Measurements from ENCODE around the gene CABCOCO1.

DNA sequence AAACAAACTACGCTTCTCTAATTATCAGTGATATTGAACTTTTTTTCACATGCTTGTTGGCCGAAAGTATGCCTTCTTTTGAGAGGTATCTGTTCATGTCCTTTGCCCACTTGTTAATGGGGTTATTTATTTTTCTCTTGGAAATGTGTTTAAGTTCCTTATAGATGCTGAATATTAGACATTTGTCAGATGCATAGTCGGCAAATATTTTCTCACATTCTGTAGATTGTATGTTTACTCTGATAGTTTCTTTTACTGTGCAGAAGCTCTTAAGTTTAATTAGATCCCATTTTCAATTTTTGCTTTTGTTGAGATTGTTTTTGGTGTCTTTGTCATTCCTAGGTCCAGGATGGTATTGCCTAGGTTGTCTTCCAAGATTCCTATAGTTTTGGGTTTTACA lies 73.2 kb downstream of the CABCOCO1 start:
- TF ChIP-seq, protein P1, sequence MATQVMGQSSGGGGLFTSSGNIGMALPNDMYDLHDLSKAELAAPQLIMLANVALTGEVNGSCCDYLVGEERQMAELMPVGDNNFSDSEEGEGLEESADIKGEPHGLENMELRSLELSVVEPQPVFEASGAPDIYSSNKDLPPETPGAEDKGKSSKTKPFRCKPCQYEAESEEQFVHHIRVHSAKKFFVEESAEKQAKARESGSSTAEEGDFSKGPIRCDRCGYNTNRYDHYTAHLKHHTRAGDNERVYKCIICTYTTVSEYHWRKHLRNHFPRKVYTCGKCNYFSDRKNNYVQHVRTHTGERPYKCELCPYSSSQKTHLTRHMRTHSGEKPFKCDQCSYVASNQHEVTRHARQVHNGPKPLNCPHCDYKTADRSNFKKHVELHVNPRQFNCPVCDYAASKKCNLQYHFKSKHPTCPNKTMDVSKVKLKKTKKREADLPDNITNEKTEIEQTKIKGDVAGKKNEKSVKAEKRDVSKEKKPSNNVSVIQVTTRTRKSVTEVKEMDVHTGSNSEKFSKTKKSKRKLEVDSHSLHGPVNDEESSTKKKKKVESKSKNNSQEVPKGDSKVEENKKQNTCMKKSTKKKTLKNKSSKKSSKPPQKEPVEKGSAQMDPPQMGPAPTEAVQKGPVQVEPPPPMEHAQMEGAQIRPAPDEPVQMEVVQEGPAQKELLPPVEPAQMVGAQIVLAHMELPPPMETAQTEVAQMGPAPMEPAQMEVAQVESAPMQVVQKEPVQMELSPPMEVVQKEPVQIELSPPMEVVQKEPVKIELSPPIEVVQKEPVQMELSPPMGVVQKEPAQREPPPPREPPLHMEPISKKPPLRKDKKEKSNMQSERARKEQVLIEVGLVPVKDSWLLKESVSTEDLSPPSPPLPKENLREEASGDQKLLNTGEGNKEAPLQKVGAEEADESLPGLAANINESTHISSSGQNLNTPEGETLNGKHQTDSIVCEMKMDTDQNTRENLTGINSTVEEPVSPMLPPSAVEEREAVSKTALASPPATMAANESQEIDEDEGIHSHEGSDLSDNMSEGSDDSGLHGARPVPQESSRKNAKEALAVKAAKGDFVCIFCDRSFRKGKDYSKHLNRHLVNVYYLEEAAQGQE (IDR thresholded peaks at IDR 0.05; ENCODE audit: insufficient read depth in 1 of 2, low read depth in 2 of 2, low read length in 2 of 2) = no peak
- no peak for TF ChIP-seq SIN3A (IDR thresholded peaks at IDR 0.05; ENCODE audit: borderline replicate concordance, insufficient read depth, low read length)

All from PFSK-1 (cell line).